Measurements from ENCODE around the gene ALDOB. TPM values are rescaled to one million over a fixed set of nuclear protein-coding genes. Genes with fewer than 3 reads are reported as not detected.
A peak's percentile ranks its signal among the peaks of the same experiment; 100 is the strongest.

ALDOB gene
- polyA plus RNA-seq, 6 donors from 2014 or later = 0.18 to 0.22 TPM; not detected in 4

DNA sequence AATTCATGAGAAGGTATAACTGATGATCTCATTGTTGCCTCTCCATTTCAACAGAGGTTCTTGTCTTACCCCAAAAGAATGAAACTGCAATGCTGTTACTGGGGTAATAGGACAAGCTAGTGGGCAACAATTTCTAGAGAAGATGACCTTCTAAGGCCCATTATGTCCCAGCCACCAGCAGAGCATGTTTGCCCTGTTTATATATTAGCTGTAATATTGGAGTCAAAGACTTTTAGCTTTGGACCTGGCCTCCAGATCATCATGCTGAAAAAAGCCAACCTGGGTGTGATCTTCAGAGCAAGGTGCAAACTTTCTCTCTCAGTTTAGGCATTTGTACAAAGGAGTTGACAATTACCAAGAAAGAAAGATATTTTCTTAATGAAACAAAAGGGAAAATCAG is 3.4 kb downstream of the ALDOB start:
- no peak overlapping the region for H3K4me3 Mint-ChIP-seq

DNA sequence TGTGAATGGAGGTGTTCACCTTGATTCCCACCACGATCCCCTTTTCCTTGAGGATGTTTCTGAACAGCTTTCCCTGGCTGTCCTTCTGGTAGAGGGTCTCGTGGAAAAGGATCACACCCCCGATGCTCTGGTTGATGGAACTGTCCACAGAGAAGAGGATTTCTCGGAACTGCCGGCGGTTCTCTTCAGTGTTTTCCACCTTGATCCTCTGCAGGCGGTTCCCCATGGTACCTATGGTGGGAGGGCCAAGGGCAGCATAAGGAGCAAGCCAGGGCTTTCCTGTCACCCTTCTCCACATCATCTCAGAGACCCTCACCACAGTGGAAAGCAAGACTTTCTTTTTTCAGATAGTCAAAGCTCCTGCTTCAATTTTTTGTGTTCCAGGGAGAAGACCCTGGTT is 5.8 kb downstream of the ALDOB start:
- Mint-ChIP-seq H3K36me3 (peaks cover 4 to 7% of the 10 kb centered on the region in 2 donors), H3K4me3 (no peak overlapping the region), H3K27me3 (peaks cover 17 to 30% (median 28%) of the 10 kb centered on the region in 3 donors)

More for the DNA sequence above, 3.4 kb downstream of the ALDOB start:
- Mint-ChIP-seq H3K9me3 (peaks cover 0 to 4% (median 0%) of the 10 kb centered on the region in 7 donors), H3K36me3 (peaks cover 4 to 7% of the 10 kb centered on the region in 2 donors), H3K27me3 (peaks cover 31 to 44% (median 33%) of the 10 kb centered on the region in 3 donors), H3K27ac (no peak overlapping the region), H3K4me1 (peaks cover 0 to 4% (median 0%) of the 10 kb centered on the region in 3 donors)
- ATAC-seq (ENCODE audit: low read depth in 2 of 2) (no peak), DNase-seq (no peak)

DNA sequence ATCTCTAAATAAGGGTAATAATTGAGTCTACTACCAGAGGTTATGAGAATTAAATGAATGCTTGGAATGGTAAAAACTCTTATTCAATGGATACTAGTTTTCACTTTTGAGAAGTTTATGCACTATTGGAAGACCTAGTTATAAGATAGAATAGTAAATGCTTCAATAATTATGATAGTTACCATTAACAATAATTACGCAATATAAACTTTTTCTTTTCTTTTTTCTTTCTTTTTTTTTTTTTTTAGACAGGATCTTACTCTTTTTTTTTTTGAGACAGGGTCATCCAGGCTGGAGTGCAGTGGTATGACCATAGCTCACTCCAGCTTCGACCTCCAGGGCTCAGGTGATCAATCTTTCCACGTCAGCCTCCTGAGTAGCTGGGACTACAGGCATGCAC is 6.7 kb downstream of the ALDOB start:
- DNase-seq (no peak), ATAC-seq (ENCODE audit: low read depth in 2 of 2) (no peak)
- Mint-ChIP-seq H3K27me3 (peaks cover 15 to 27% (median 26%) of the 10 kb centered on the region in 3 donors), H3K4me3 (no peak overlapping the region), H3K27ac (peak overlapping the region in 1 of 6 donors; percentile 63), H3K9me3 (peaks cover 0 to 4% (median 0%) of the 10 kb centered on the region in 7 donors), H3K36me3 (peaks cover 4 to 7% of the 10 kb centered on the region in 2 donors), H3K4me1 (peaks cover 0 to 4% (median 0%) of the 10 kb centered on the region in 3 donors)

More for the DNA sequence above, 5.8 kb downstream of the ALDOB start:
- DNase-seq = no peak
- Mint-ChIP-seq H3K4me1 (peaks cover 0 to 4% (median 0%) of the 10 kb centered on the region in 3 donors), H3K27ac (no peak overlapping the region), H3K9me3 (peaks cover 0 to 4% (median 0%) of the 10 kb centered on the region in 7 donors)
- ATAC-seq (ENCODE audit: low read depth in 2 of 2) = no peak

- ATAC-seq (ENCODE audit: low read depth in 2 of 2) = peak; percentile 37 to 65
- H3K27me3 Mint-ChIP-seq = peaks cover 15 to 23% (median 22%) of the 10 kb centered on the region in 3 donors
- no peak overlapping the region for H3K4me3 Mint-ChIP-seq
- H3K4me1 Mint-ChIP-seq = peaks cover 0 to 4% (median 0%) of the 10 kb centered on the region in 3 donors
- no peak overlapping the region for H3K27ac Mint-ChIP-seq
- DNase-seq = no peak
- peaks cover 0 to 5% (median 0%) of the 10 kb centered on the region in 7 donors for H3K9me3 Mint-ChIP-seq
- H3K36me3 Mint-ChIP-seq = peaks cover 4 to 7% of the 10 kb centered on the region in 2 donors
Measured at GRCh38 chr9:101427957-101428655, 7.5 kb downstream of the ALDOB start.

- H3K27me3 Mint-ChIP-seq = peaks cover 15 to 23% (median 22%) of the 10 kb centered on the region in 3 donors
- ATAC-seq (ENCODE audit: low read depth in 2 of 2) = no peak
- H3K27ac Mint-ChIP-seq = no peak overlapping the region
- no peak overlapping the region for H3K4me3 Mint-ChIP-seq
- no peak for DNase-seq
- H3K4me1 Mint-ChIP-seq = peaks cover 0 to 4% (median 0%) of the 10 kb centered on the region in 3 donors
- peaks cover 0 to 5% (median 0%) of the 10 kb centered on the region in 7 donors for H3K9me3 Mint-ChIP-seq
- peaks cover 4 to 7% of the 10 kb centered on the region in 2 donors for H3K36me3 Mint-ChIP-seq
Measured at GRCh38 chr9:101427358-101427757, 8.2 kb downstream of the ALDOB start.

- DNase-seq (no peak), ATAC-seq (ENCODE audit: low read depth in 2 of 2) (no peak)
- Mint-ChIP-seq H3K9me3 (peaks cover 5 to 26% (median 10%) of the 10 kb centered on the region in 7 donors), H3K27ac (no peak overlapping the region), H3K36me3 (peaks cover 11 to 21% of the 10 kb centered on the region in 2 donors), H3K4me1 (no peaks in the 10 kb centered on the region), H3K4me3 (no peak overlapping the region), H3K27me3 (peaks cover 0 to 5% (median 0%) of the 10 kb centered on the region in 3 donors)
Measured at GRCh38 chr9:101421653-101422065, 13.9 kb downstream of the ALDOB start.

DNA sequence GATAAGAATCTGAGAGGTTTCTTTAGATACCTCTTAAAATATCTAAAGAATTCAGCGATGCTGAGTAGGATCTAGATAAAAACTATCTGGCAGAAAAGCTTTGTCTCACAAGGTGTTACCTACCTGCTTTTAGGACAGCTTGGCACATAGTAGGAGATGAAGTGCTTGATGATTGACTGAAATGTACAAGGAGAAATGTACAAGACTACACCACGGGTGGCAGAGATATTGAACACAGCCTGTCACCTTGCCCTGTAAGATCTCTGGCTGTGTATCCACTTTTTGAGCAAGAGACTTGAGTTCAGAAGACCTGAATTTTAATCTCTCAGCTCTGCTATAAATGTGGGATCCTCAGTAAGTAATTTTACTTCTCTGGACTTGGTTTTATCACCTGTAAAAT is 15.7 kb downstream of the ALDOB start:
- DNase-seq (no peak), ATAC-seq (ENCODE audit: low read depth in 2 of 2) (no peak)
- H3K4me3 Mint-ChIP-seq = no peak overlapping the region
- no peak overlapping the region for H3K27ac Mint-ChIP-seq
- peaks cover 5 to 36% (median 18%) of the 10 kb centered on the region in 7 donors for H3K9me3 Mint-ChIP-seq
- no peaks in the 10 kb centered on the region for H3K4me1 Mint-ChIP-seq
- peaks cover 19 to 28% of the 10 kb centered on the region in 2 donors for H3K36me3 Mint-ChIP-seq
- H3K27me3 Mint-ChIP-seq = no peaks in the 10 kb centered on the region

GRCh38 chr9:101418518-101419430 is 16.8 kb downstream of the ALDOB start:
- Mint-ChIP-seq H3K27ac (peak overlapping the region in 2 of 6 donors; percentile 4 to 15), H3K36me3 (peaks cover 22 to 39% of the 10 kb centered on the region in 2 donors), H3K27me3 (no peaks in the 10 kb centered on the region), H3K4me3 (no peak overlapping the region), H3K9me3 (peaks cover 10 to 46% (median 20%) of the 10 kb centered on the region in 7 donors), H3K4me1 (no peaks in the 10 kb centered on the region)
- DNase-seq (no peak), ATAC-seq (ENCODE audit: low read depth in 2 of 2) (no peak)

DNA sequence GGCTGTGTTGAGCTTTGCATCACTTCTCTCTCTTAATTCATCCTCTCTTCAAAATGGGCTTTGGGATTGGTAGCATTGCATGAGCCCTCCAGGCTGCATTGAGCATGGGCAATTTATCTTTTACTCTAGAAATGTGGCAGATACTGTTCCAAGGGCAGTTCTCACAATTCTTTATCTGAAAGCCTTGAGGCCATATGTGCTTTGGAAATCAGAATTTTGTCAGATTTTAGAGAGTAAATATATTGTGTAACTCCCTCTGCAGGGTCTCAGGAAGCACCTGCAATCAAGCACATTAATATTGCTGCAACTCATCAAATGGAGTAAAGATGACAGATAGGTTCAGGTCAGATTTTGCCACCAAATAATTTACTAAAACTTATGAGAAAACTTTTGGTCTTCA is 17.6 kb downstream of the ALDOB start:
- H3K9me3 Mint-ChIP-seq = peaks cover 14 to 54% (median 28%) of the 10 kb centered on the region in 7 donors
- no peak for ATAC-seq (ENCODE audit: low read depth in 2 of 2)
- no peaks in the 10 kb centered on the region for H3K27me3 Mint-ChIP-seq
- no peak overlapping the region for H3K4me3 Mint-ChIP-seq
- H3K36me3 Mint-ChIP-seq = peaks cover 27 to 46% of the 10 kb centered on the region in 2 donors
- DNase-seq = no peak
- no peaks in the 10 kb centered on the region for H3K4me1 Mint-ChIP-seq
- no peak overlapping the region for H3K27ac Mint-ChIP-seq

- no peaks in the 10 kb centered on the region for H3K4me1 Mint-ChIP-seq
Measured at GRCh38 chr9:101417389-101417788, 18.2 kb downstream of the ALDOB start.

DNA sequence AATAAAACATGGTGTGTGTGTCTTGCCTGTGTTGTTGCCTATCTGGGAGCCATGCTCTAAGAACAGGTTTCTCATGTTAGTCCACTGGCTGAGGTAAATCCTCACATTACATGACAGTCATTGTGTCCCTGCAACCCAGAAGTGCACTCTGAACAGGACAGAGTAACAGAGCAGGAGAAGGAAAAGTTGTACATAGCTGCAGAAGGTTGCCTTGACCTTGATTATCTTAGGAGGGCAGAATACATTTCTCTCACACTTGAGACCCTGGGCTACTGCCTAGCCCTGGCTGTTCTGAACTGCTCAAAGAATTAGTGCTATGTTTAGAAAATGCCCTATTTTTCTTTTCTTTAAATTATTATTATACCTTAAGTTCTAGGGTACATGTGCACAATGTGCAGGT is 20.0 kb downstream of the ALDOB start:
- Mint-ChIP-seq H3K4me1 (peaks cover 0 to 4% (median 3%) of the 10 kb centered on the region in 3 donors), H3K36me3 (peaks cover 31 to 60% of the 10 kb centered on the region in 2 donors), H3K4me3 (no peak overlapping the region), H3K9me3 (peaks cover 21 to 72% (median 46%) of the 10 kb centered on the region in 7 donors), H3K27ac (no peak overlapping the region), H3K27me3 (no peaks in the 10 kb centered on the region)
- DNase-seq (no peak), ATAC-seq (ENCODE audit: low read depth in 2 of 2) (no peak)

More at GRCh38 chr9:101417389-101417788, 18.2 kb downstream of the ALDOB start:
- ATAC-seq (ENCODE audit: low read depth in 2 of 2) = no peak
- H3K4me3 Mint-ChIP-seq = no peak overlapping the region
- DNase-seq = no peak
- H3K27ac Mint-ChIP-seq = no peak overlapping the region
- peaks cover 18 to 59% (median 32%) of the 10 kb centered on the region in 7 donors for H3K9me3 Mint-ChIP-seq
- H3K36me3 Mint-ChIP-seq = peaks cover 31 to 52% of the 10 kb centered on the region in 2 donors
- H3K27me3 Mint-ChIP-seq = no peaks in the 10 kb centered on the region

- Mint-ChIP-seq H3K9me3 (peaks cover 21 to 77% (median 53%) of the 10 kb centered on the region in 7 donors), H3K27me3 (no peaks in the 10 kb centered on the region), H3K4me1 (peaks cover 0 to 4% (median 3%) of the 10 kb centered on the region in 3 donors), H3K27ac (no peak overlapping the region), H3K36me3 (peaks cover 31 to 61% of the 10 kb centered on the region in 2 donors), H3K4me3 (no peak overlapping the region)
- no peak for ATAC-seq (ENCODE audit: low read depth in 2 of 2)
- no peak for DNase-seq
Measured at GRCh38 chr9:101414839-101415238, 20.7 kb downstream of the ALDOB start.

DNA sequence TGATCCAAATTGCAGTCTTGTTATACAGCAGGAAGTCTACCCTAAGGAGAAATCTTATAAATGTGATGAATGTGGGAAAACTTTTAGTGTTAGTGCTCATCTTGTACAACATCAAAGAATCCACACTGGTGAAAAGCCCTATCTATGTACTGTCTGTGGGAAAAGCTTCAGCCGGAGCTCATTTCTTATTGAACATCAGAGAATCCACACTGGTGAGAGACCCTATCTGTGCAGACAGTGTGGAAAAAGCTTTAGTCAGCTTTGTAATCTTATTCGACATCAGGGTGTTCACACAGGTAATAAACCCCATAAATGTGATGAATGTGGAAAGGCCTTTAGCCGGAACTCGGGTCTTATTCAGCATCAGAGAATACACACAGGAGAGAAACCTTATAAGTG is 26.5 kb downstream of the ALDOB start:
- Mint-ChIP-seq H3K36me3 (peaks cover 58 to 80% of the 10 kb centered on the region in 2 donors), H3K4me1 (peaks cover 0 to 4% (median 3%) of the 10 kb centered on the region in 3 donors), H3K27ac (no peak overlapping the region), H3K4me3 (no peak overlapping the region), H3K27me3 (no peaks in the 10 kb centered on the region), H3K9me3 (peaks cover 28 to 89% (median 79%) of the 10 kb centered on the region in 7 donors)
- no peak for DNase-seq
- no peak for ATAC-seq (ENCODE audit: low read depth in 2 of 2)
